Activated B cell treated with CpG ODN at 0.5 μM for 24 hours (primary cell): ENCODE measurements around the gene NCCRP1. TPM values are rescaled to one million over a fixed set of nuclear protein-coding genes. Genes with fewer than 3 reads are reported as not detected.

Source experiments
- ATAC-seq: fragments of 200-7000 bp; cut with Tn5 transposase; one replicate; pipeline ENCODE4 v1.10.0; 2021; ENCODE audit warnings: low read depth, mild to moderate bottlenecking, moderate library complexity
- CTCF ChIA-PET: fragments of 350-600 bp; sonication (Branson Sonifier 250); formaldehyde crosslinking; loops from one replicate; lab custom pipeline; 2021; ENCODE audit warnings: antibody characterized with exemption; lab: Charles Lee
- POLR2A ChIA-PET: fragments of 350-600 bp; sonication (Branson Sonifier 250); formaldehyde crosslinking; loops from one replicate; lab custom pipeline; 2021; ENCODE audit warnings: antibody characterized with exemption; lab: Charles Lee
- DNase-seq: peaks from one replicate; pipeline ENCODE4 v3.0.0; 2022
- H3K27ac Mint-ChIP-seq: one replicate; pipeline ENCODE4 v1.8.0; 2020; ENCODE audit warnings: mixed read lengths
- H3K27me3 Mint-ChIP-seq: one replicate; pipeline ENCODE4 v1.8.0; 2021; ENCODE audit warnings: mixed read lengths
- H3K36me3 Mint-ChIP-seq: one replicate; pipeline ENCODE4 v1.8.0; 2021; ENCODE audit warnings: low read depth, mixed read lengths
- H3K4me1 Mint-ChIP-seq: one replicate; pipeline ENCODE4 v1.8.0; 2021; ENCODE audit warnings: mixed read lengths
- H3K4me3 Mint-ChIP-seq: one replicate; pipeline ENCODE4 v1.8.0; 2020; ENCODE audit warnings: mild to moderate bottlenecking, mixed read lengths
- H3K9me3 Mint-ChIP-seq: one replicate; pipeline ENCODE4 v1.8.0; 2020; ENCODE audit warnings: mixed read lengths
- CTCF ChIP-seq: fragments of 200-600 bp; IDR thresholded peaks from one replicate; pipeline ENCODE4 v1.8.0; 2022; ENCODE audit warnings: antibody characterized with exemption, mild to moderate bottlenecking
- intact Hi-C: fragments of 100-400 bp; cut with micrococcal nuclease; formaldehyde crosslinking; loops from one replicate; pipeline ENCODE4 v1.15.1; 2024
- total RNA-seq: library from RNA; stranded (reverse); gene quantifications from 2 replicates; pipeline ENCODE4 v1.2.3, GENCODE V29; 2022

NCCRP1 gene
- total RNA-seq, 1 donor from 2014 or later: not detected

- Mint-ChIP-seq H3K4me1 (no peaks in the 10 kb centered on the region), H3K36me3 (peaks cover 36% of the 10 kb centered on the region), H3K4me3 (no peak overlapping the region), H3K9me3 (no peaks in the 10 kb centered on the region), H3K27me3 (no peaks in the 10 kb centered on the region), H3K27ac (no peak overlapping the region)
- intact Hi-C loops: no loop called here
- ChIA-PET POLR2A (no interaction called here), CTCF (no interaction called here)
- DNase-seq (no peak), ATAC-seq (no peak)
- TF ChIP-seq CTCF: no peak
Observed at GRCh38 chr19:39170386-39171231, 26.2 kb upstream of the NCCRP1 start.

GRCh38 chr19:39171479-39172465 lies 25.0 kb upstream of the NCCRP1 start:
- TF ChIP-seq CTCF: no peak
- Mint-ChIP-seq H3K27ac (no peak overlapping the region), H3K27me3 (no peaks in the 10 kb centered on the region), H3K4me1 (no peaks in the 10 kb centered on the region), H3K9me3 (no peaks in the 10 kb centered on the region), H3K36me3 (peaks cover 45% of the 10 kb centered on the region), H3K4me3 (no peak overlapping the region)
- ATAC-seq (no peak), DNase-seq (no peak)
- intact Hi-C loops: no loop called here
- CTCF ChIA-PET: no interaction called here
- POLR2A ChIA-PET: interaction anchor here (0.6 kb wide), 1 partner anchor 49 kb away, joined by 4 read pairs; no protein-coding TSS in a partner anchor

GRCh38 chr19:39172700-39173501 lies 23.9 kb upstream of the NCCRP1 start:
- ATAC-seq (no peak), DNase-seq (no peak)
- H3K27ac Mint-ChIP-seq: no peak overlapping the region
- intact Hi-C loops: no loop called here
- POLR2A ChIA-PET: no interaction called here
- H3K27me3 Mint-ChIP-seq: no peaks in the 10 kb centered on the region
- no peak overlapping the region for H3K4me3 Mint-ChIP-seq
- TF ChIP-seq CTCF: no peak
- no peaks in the 10 kb centered on the region for H3K9me3 Mint-ChIP-seq
- H3K4me1 Mint-ChIP-seq: no peaks in the 10 kb centered on the region
- CTCF ChIA-PET: no interaction called here
- peaks cover 54% of the 10 kb centered on the region for H3K36me3 Mint-ChIP-seq

GRCh38 chr19:39173502-39173991 lies 23.2 kb upstream of the NCCRP1 start:
- H3K27ac Mint-ChIP-seq: no peak overlapping the region
- no peaks in the 10 kb centered on the region for H3K9me3 Mint-ChIP-seq
- intact Hi-C loops: no loop called here
- DNase-seq (no peak), ATAC-seq (no peak)
- CTCF ChIA-PET: no interaction called here
- POLR2A ChIA-PET: no interaction called here
- H3K4me1 Mint-ChIP-seq: no peaks in the 10 kb centered on the region
- no peak for TF ChIP-seq CTCF
- H3K4me3 Mint-ChIP-seq: no peak overlapping the region
- peaks cover 60% of the 10 kb centered on the region for H3K36me3 Mint-ChIP-seq
- H3K27me3 Mint-ChIP-seq: no peaks in the 10 kb centered on the region
